Endodermal cell (in vitro differentiated cells): ENCODE data around the gene ZNF599. TPM values are rescaled to one million over a fixed set of nuclear protein-coding genes. Genes with fewer than 3 reads are reported as not detected.
A peak's percentile ranks its signal among the peaks of the same experiment; 100 is the strongest.

Source experiments
- DNase-seq: peaks from one replicate; pipeline ENCODE4 v3.0.0-alpha.2; 2017
- H3K27ac ChIP-seq: 2 replicates; pipeline ENCODE4 v1.5.1; 2013; ENCODE audit warnings: mild to moderate bottlenecking, low read depth, low read length, moderate library complexity
- H3K27me3 ChIP-seq: 2 replicates; pipeline ENCODE4 v1.6.1; 2013; ENCODE audit warnings: mild to moderate bottlenecking, low read length, moderate library complexity; ENCODE audit not compliant: insufficient read depth, control insufficient read depth, poor library complexity, severe bottlenecking
- H3K36me3 ChIP-seq: 2 replicates; pipeline ENCODE4 v1.7.0; 2013; ENCODE audit warnings: mild to moderate bottlenecking, low read length, moderate library complexity; ENCODE audit not compliant: control insufficient read depth, insufficient read depth
- H3K4me1 ChIP-seq: one replicate; pipeline ENCODE4 v1.7.0; 2013; ENCODE audit warnings: low read length; ENCODE audit not compliant: control insufficient read depth, insufficient read depth
- H3K4me3 ChIP-seq: 2 replicates; pipeline ENCODE4 v1.5.1; 2013; ENCODE audit warnings: mild to moderate bottlenecking, low read length, moderate library complexity
- H3K9ac ChIP-seq: 2 replicates; pipeline ENCODE4 v1.6.1; 2013; ENCODE audit warnings: mild to moderate bottlenecking, low read length, moderate library complexity; ENCODE audit not compliant: poor library complexity, severe bottlenecking; ENCODE audit errors: extremely low read depth
- H3K9me3 ChIP-seq: 2 replicates; pipeline ENCODE4 v1.6.1; 2013; ENCODE audit warnings: mild to moderate bottlenecking, low read length, moderate library complexity; ENCODE audit not compliant: control insufficient read depth
- H3K27ac Mint-ChIP-seq: 2 replicates; pipeline ENCODE4 v1.8.0; 2020; ENCODE audit warnings: mixed read lengths
- H3K27me3 Mint-ChIP-seq: 2 replicates; pipeline ENCODE4 v1.8.0; 2021; ENCODE audit warnings: mild to moderate bottlenecking, mixed read lengths; ENCODE audit not compliant: insufficient read depth
- H3K36me3 Mint-ChIP-seq: 2 replicates; pipeline ENCODE4 v1.8.0; 2020; ENCODE audit warnings: low read depth, mixed read lengths
- H3K4me1 Mint-ChIP-seq: 2 replicates; pipeline ENCODE4 v1.8.0; 2020; ENCODE audit warnings: mixed read lengths
- H3K4me3 Mint-ChIP-seq: 2 replicates; pipeline ENCODE4 v1.8.0; 2020; ENCODE audit warnings: mild to moderate bottlenecking, moderate library complexity, mixed read lengths
- H3K9me3 Mint-ChIP-seq: 2 replicates; pipeline ENCODE4 v1.8.0; 2020; ENCODE audit warnings: mild to moderate bottlenecking, mixed read lengths
- WGBS, 2 experiments: methylation state at CpG; one replicate each; pipeline versions ENCODE4 v1.1.5 to v1.1.7; 2013; ENCODE audit warnings: missing lambda C conversion rate in 2 of 2, mixed read lengths in 1 of 2; ENCODE audit not compliant: insufficient coverage in 1 of 2, insufficient read length in 1 of 2; 5-methylcytosine and 5-hydroxymethylcytosine counted together
- long read RNA-seq, 4 experiments: library from polyadenylated mRNA in 2 of 4; library from RNA in 1 of 4; library from capped mRNA in 1 of 4; stranded (forward) in 3 of 4; unstranded in 1 of 4; transcript quantifications; one replicate each; pipeline ENCODE4 v2.0.0, GENCODE V29; 2020 to 2021; ENCODE audit warnings: inconsistent platforms in 1 of 4
- polyA plus RNA-seq, 2 experiments: library from polyadenylated mRNA; stranded (reverse); fragments of 50-300 nt; gene quantifications; one replicate each; pipeline ENCODE4 v1.2.3, GENCODE V29; 2013
- total RNA-seq, 2 donors: library from RNA; stranded (reverse); fragmentation: NEBNext Ultra II Directional in 1 of 2; extraction: Animal tissue kit (Norgen Biotek cat#: 25700) in 1 of 2; gene quantifications; 2 replicates in 1 of 2; 3 replicates in 1 of 2; pipeline ENCODE4 v1.2.1, GENCODE V29; 2021
- TF ChIP-seq, protein P1 (sequence below): fragments of 200-600 bp; sonication (generic); conservative IDR thresholded peaks from 2 replicates; pipeline ENCODE4 v1.5.0; 2021; ENCODE audit warnings: antibody characterized with exemption, mild to moderate bottlenecking

Gene ZNF599
- 1 to 10 TPM; 5.7 to 5.8 TPM for total RNA-seq
- 7.9 TPM for polyA plus RNA-seq (2013, experiment 1 of 2)
- 7.2 TPM for polyA plus RNA-seq (2013, experiment 2 of 2)
- long read RNA-seq, experiment 1, partial matches to known transcripts: 0 of 1 reads
- long read RNA-seq, experiment 1, other reads (novel, unspliced or antisense): 1 of 1 reads
- long read RNA-seq, experiment 2, partial matches to known transcripts: 2 of 10 reads
- long read RNA-seq, experiment 2, other reads (novel, unspliced or antisense): 1 of 10 reads
- long read RNA-seq, experiment 3, partial matches to known transcripts: 0 of 7 reads
- long read RNA-seq, experiment 3, other reads (novel, unspliced or antisense): 3 of 7 reads
- long read RNA-seq, experiment 4, transcript ZNF599-203 (3 exons, 948 nt): major isoform, 5 of 6 reads
- long read RNA-seq, experiment 4, partial matches to known transcripts: 0 of 6 reads
- long read RNA-seq, experiment 4, other reads (novel, unspliced or antisense): 1 of 6 reads

DNA sequence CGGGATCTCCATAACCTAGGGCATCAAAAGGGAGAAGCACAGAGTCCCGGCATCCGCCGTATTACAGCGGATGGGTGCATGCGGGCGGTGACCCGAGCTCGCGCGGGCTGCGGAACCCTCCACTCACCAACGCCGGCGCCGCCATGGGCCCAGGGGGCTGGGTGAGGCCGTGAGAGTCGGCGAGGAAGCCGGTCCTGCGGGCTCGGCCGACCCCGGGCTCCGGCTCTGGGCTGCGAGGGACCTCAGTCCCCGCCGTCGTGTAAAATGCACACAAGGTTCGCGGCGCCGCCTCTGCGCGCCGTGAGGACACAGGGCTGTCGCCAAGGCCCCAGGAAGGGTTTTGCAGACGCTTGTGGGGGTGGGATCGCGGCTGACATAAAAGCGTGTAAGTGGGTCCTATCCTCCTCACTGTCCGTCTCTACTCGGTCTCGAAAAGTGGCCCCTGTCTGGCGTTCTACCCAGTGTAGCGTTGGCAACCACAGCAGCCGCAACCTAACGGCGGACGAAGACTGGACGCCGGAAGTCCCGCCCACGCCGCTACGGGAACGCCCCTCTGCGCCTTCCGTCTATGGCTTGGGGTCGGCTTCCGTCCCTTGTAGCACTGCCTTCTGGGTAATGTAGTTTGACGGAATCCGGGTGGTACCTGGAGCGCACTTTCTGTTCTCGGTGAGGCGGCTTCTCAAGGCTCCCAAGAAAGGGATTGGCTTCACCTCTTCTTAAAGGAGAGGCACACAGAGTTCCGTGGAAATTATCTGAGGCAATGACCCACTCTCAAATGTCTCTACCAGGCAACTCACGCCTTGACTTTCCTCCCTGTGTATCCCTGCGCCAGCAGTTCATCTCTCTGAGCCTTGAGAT is at the start of gene ZNF599:
Gene ZNF599, minus strand, starts transcription at position 519 of the 858 bp plus-strand sequence. Its CDS starts 374 bp downstream, at position 145.
- Histone ChIP-seq H3K9ac (peak within 1 kb of the TSS; percentile 58), H3K27me3 (peaks cover 6% of the 10 kb centered on the region), H3K36me3 (peaks cover 17% of the 10 kb centered on the region), H3K4me3 (peak within 1 kb of the TSS; percentile 89), H3K4me1 (no peaks in the 10 kb centered on the region), H3K9me3 (no peaks in the 10 kb centered on the region), H3K27ac (no peak within 1 kb of the TSS)
- Mint-ChIP-seq H3K36me3 (peaks cover 17% of the 10 kb centered on the region), H3K4me3 (peak within 1 kb of the TSS; percentile 78), H3K4me1 (peaks cover 3% of the 10 kb centered on the region), H3K27ac (peak within 1 kb of the TSS; percentile 78), H3K27me3 (peaks cover 27% of the 10 kb centered on the region), H3K9me3 (peaks cover 17% of the 10 kb centered on the region)
- WGBS, 2 experiments: 1% methylated on average over 18 to 68 of the region's 69 CpGs
- TF ChIP-seq, protein P1, sequence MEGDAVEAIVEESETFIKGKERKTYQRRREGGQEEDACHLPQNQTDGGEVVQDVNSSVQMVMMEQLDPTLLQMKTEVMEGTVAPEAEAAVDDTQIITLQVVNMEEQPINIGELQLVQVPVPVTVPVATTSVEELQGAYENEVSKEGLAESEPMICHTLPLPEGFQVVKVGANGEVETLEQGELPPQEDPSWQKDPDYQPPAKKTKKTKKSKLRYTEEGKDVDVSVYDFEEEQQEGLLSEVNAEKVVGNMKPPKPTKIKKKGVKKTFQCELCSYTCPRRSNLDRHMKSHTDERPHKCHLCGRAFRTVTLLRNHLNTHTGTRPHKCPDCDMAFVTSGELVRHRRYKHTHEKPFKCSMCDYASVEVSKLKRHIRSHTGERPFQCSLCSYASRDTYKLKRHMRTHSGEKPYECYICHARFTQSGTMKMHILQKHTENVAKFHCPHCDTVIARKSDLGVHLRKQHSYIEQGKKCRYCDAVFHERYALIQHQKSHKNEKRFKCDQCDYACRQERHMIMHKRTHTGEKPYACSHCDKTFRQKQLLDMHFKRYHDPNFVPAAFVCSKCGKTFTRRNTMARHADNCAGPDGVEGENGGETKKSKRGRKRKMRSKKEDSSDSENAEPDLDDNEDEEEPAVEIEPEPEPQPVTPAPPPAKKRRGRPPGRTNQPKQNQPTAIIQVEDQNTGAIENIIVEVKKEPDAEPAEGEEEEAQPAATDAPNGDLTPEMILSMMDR: no peak
- DNase-seq: peak; percentile 95

DNA sequence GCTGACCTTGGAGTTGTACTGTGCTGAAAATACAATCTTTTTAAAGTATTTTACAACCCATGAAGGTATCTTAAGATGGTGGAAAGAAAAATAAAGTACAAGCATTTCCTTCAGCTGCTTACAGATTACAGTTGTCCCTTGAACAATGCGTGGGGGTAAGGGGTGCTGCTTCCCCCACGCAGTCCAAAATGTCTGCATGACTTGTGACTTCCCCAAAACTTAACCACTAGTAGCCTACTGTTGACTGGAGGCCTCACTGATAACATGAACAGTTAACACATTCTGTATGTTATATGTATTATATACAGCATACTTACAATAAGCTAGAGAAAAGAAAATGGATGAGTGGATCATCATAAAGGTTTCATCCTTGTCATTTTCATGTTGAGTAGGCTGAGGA is 45.3 kb upstream of the ZNF599 start:
- Histone ChIP-seq H3K9me3 (no peaks in the 10 kb centered on the region), H3K4me1 (no peaks in the 10 kb centered on the region), H3K4me3 (no peak overlapping the region), H3K36me3 (no peaks in the 10 kb centered on the region), H3K27me3 (no peaks in the 10 kb centered on the region), H3K9ac (no peak overlapping the region), H3K27ac (no peak overlapping the region)
- peaks cover 20% of the 10 kb centered on the region for H3K27me3 Mint-ChIP-seq
- no peak overlapping the region for H3K4me3 Mint-ChIP-seq
- DNase-seq: no peak
- no peaks in the 10 kb centered on the region for H3K4me1 Mint-ChIP-seq
- TF ChIP-seq, protein P1: no peak
- peaks cover 2% of the 10 kb centered on the region for H3K9me3 Mint-ChIP-seq
- H3K27ac Mint-ChIP-seq: no peak overlapping the region
- WGBS, 2 experiments: 87% methylated on average over 2 of the region's 2 CpGs; no CpG with 5 or more reads in 1 of the 2 experiments
- H3K36me3 Mint-ChIP-seq: peaks cover 3% of the 10 kb centered on the region

DNA sequence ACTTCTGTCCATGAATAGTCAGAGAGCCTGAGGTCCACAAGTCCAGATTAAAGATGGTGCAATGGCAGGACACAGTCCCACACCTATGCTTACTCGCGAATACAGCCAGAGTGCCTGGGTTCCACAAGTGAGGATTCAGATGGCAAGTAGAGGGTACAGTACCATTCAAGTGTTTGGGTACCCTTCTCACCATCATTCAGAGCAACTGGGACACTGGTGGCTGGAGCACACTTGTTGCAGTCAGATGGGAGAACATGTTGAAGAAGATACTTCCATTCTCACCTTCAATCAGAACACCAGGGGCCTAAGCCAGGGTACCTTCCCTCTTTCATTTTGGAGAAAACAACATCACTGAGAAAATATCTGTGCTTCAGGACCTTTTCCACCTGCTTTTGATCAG is 43.7 kb upstream of the ZNF599 start:
- Mint-ChIP-seq H3K36me3 (peaks cover 3% of the 10 kb centered on the region), H3K27ac (no peak overlapping the region), H3K27me3 (peaks cover 21% of the 10 kb centered on the region), H3K4me1 (no peaks in the 10 kb centered on the region), H3K9me3 (no peaks in the 10 kb centered on the region), H3K4me3 (no peak overlapping the region)
- Histone ChIP-seq H3K4me1 (no peaks in the 10 kb centered on the region), H3K9ac (no peak overlapping the region), H3K36me3 (no peaks in the 10 kb centered on the region), H3K27me3 (no peaks in the 10 kb centered on the region), H3K4me3 (no peak overlapping the region), H3K27ac (no peak overlapping the region), H3K9me3 (no peaks in the 10 kb centered on the region)
- 93 to 95% methylated on average over 2 of the region's 2 CpGs for WGBS, 2 experiments
- TF ChIP-seq, protein P1: no peak
- no peak for DNase-seq
